GM19025 (cell line): ENCODE measurements around the gene PAIP2B.

ENCODE experiments used
- ATAC-seq: cut with Tn5 transposase; IDR thresholded peaks from one replicate; pipeline ENCODE4 v1.9.1; 2021; ENCODE audit warnings: mild to moderate bottlenecking, low read depth, moderate library complexity; ENCODE audit not compliant: unreplicated experiment

The PAIP2B gene

DNA sequence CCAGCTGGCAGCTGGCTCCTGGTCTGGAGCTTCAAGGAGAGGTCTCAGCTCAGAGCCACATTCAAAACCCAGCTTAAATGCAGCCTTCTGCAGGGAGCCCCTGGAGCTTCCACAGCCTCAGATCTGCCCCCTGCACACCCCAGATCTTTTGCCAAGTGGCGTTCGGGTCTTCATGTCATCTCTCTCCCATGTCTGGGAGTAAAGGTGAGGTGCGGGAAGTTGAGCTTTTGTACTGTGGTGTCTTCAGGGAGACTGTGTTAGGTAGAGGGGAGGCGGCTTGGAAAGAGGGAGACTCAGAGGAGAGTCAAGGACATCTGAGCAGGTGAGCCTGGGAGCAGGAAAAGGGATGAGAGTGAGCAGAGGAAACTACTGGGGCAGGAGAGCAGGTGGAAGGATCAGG is 71.1 kb downstream of the PAIP2B start:
- ATAC-seq = no peak

DNA sequence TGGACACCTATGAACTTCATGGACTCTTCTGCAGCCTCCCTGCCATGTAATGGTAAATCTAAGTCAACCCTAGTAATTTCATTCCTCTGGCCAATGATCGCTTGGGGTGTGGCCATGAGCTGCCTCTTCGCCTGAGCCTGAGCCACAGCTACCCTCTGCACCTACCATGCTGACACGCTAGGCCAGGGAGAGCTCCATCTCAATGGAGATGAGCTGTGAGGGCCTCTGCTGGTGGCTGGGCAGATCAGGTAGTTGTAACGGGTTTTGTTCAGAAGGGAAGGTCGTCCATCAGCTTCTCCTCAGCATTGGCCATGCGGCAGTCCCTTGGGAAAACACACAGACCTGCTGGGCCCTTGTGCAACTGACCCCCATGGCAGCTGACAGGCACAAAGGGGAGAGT is 72.1 kb downstream of the PAIP2B start:
- ATAC-seq = peak; percentile 69

DNA sequence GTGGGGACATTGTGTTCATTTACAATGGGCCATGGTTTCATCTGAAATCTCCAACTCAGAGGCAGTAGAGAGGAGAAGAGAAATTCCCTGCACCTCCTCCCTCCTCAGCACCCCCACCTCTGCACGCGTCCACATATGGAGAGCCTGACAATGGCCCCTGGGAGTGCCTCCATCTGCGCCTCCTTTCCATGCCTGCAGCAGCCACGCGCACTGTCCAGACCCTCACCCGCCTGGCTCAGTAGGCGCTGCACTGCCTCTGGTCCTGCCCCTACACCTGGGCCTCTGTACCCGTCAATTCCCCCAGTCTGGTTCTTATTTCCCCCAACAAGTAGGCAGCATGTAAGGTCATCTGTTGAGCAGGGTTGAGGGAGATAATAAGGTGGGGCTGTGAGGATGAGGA is 72.6 kb downstream of the PAIP2B start:
- ATAC-seq = no peak

DNA sequence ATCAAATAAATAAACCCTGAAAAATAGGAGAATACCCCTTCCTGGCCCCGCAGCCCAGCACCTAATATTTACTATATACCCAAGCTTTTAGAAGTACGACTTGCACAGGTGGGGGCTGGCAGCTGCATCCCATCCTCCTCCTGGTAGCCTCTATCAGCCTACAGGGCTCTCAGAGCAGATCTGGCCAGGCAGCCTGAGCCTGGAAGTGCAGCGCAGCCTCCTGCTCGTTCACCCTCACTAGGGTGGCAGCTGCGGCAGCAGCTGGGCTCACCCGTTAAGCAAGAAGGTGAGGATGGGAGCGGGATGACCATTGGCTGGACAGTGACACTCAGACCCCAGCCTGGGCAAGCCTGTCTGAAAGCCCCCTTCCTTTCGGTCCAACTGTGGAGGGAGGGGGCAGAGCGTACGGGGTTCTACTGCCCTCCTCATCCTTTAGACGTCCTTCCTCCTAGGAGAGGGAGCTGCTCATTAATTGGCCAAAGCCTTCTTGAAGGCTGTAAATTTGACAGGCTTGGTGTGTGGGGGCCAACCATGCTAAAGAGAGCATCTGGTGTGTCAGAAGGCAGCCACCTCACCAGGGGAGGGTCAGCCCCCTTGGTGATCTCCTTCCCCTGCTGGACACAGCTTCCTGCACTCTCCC is 73.2 kb downstream of the PAIP2B start:
- ATAC-seq = no peak

DNA sequence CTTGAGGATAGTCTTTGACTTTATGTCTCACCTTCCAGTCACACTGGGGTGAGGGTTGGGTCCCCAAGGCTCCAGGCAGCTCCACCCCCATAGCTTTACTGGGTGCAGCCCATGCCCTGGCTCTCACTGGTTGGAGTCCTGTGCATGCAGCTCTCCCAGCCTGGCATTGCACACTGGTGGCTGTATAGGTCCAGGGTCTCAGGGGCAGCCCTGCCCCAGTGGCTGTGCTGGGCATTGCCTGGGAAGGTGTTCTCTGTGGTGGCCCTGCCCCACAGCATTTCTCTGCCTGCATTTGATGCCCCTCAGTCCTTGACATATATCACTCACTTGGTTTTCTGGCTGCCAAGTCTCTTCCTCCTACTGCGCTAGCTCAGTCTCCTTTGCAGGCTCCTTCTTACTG is 75.3 kb downstream of the PAIP2B start:
- ATAC-seq = no peak

DNA sequence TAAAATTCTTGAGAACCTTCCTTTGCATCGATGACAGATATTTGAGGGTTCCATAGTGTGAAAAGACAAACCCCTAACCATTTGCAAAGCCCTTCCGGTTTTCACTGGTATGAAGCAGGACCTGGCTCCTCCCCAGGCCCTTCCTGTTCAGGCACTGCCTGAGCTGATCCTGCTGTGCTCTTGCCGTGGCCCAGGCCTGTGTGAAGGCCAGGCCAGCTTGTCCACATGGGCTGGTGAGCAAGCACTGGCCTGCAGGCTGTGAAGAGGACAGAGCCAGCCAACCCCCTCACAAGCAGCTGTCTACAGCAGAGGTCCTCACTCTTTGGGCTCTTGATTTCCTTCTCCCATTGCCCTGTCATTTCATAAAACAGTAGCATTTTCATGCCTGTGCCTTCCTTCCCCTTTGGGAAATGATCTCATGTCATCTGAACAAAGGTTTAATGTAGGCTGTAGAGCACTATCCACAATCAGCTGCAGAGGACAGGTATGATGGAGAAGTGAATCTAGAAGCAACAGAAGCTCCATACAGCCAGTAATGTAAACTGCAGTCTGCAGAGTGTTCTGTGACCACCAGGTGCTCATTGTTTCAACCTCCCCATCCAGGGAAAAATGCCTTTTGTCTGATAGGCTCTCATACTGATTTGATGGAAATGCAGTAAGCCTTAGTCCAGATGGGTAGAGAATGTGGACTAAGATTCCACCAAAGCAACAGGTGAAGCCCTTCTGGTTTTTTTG is 76.7 kb downstream of the PAIP2B start:
- ATAC-seq = no peak

DNA sequence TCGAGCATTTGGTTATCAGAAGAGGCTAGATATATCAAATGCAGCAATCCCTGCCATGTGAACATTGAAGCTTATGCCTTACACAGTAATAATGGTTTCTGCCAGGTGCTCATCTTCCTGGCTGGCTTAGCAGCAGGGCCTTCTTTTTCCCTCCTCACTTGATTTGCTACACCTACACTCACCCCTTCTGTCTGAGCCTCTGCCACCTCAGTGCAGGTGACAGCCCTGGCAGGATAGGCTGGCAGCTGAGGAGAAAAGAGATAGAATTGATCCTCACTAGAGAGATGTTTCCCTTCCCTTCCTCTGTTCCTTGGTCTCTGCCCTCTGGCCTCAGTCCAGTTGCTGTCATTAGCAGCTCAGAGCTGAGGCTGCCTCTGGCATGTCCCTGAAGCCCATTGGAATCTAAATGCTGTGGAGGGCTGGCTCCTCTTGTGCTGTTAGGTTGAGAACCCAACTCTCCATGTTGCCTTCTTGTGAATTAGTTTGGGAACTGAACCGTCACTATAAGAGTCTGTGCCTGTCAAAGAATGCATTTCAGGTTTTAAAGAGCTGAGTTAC is 78.3 kb downstream of the PAIP2B start:
- ATAC-seq = no peak

DNA sequence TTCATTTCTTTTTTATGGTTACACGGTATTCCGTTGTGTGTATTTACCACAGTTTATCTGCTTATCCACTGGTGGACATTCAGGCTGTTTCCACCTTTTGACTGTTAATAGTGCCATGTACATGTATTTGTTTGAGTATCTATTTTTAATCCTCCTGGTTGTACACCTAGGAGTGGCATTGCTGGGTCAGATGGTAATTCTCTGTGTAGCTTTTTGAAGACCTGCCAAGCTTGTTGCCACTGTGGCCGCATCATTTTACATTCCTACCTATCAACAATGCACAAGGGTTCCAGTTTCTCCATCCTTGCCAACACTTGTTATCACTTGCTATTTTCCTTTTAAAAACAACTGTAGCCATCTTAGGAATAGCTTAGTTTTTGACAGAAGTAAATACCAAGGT is 83.1 kb downstream of the PAIP2B start:
- ATAC-seq = no peak

DNA sequence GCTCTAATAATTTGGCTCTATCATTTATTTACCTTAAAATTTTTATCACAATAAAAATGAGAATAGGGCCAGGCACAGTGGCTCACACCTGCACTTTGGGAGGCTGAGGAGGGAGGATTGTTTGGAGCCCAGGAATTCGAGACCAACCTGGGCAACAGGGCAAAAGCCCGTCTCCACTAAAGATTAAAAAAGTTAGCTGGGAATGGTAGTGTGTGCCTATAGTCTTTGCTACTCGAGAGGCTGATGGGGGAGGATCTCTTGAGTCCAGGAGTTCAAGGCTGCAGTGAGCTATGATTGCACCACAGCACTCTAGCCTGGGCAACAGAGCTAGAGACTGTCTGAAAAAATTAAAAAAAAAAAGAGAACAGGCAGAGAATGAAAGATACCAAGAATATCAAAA is 90.7 kb downstream of the PAIP2B start:
- no peak for ATAC-seq

DNA sequence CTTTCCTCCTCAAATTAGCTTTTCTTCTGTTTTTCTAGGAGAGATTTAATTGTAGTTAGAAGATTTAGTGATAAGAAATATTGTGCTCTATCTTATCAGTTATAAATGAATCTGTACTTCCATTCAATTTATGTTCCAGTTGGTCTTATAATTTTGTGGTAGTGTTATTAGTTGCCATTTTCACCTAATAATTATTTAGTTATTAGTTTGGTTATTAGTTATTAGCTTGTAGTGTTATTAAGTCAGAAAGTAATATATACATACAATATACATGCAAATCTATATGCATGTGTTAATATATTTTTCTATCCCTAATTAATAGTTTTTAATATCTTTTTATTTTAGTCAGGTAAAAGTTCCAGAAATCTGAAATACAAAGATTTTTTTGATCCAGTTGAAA is 93.3 kb downstream of the PAIP2B start:
- no peak for ATAC-seq
